KMS-11 (cell line): ENCODE data around the gene WFS1.

Experiments used
- H2AFZ ChIP-seq: fragments of 200-600 bp; sonication (generic); 2 replicates; pipeline ENCODE4 v1.6.1; 2016; ENCODE audit warnings: antibody characterized with exemption, mixed run types, low read depth
- H3K27ac ChIP-seq: fragments of 200-600 bp; sonication (generic); 2 replicates; pipeline ENCODE4 v1.6.1; 2016; ENCODE audit warnings: mild to moderate bottlenecking, mixed run types
- H3K27me3 ChIP-seq: fragments of 200-600 bp; sonication (generic); 2 replicates; pipeline ENCODE4 v1.6.1; 2017; ENCODE audit warnings: mild to moderate bottlenecking, low read depth, mixed run types, moderate library complexity; ENCODE audit not compliant: insufficient read depth
- H3K36me3 ChIP-seq: fragments of 200-600 bp; sonication (generic); 2 replicates; pipeline ENCODE4 v1.6.1; 2017; ENCODE audit warnings: mild to moderate bottlenecking, mixed run types; ENCODE audit not compliant: insufficient read depth
- H3K4me1 ChIP-seq: fragments of 200-600 bp; sonication (generic); 2 replicates; pipeline ENCODE4 v1.6.1; 2016; ENCODE audit warnings: mild to moderate bottlenecking, low read depth, mixed run types; ENCODE audit not compliant: poor library complexity, severe bottlenecking
- H3K4me2 ChIP-seq: fragments of 200-600 bp; sonication (generic); 2 replicates; pipeline ENCODE4 v1.7.0; 2016; ENCODE audit warnings: mild to moderate bottlenecking, mixed run types
- H3K4me3 ChIP-seq: fragments of 200-600 bp; sonication (generic); IDR thresholded peaks from 2 replicates; pipeline ENCODE4 v1.6.1; 2017; ENCODE audit warnings: low read depth, low read length, mixed read lengths; ENCODE audit not compliant: insufficient read depth
- H3K79me2 ChIP-seq: fragments of 200-600 bp; sonication (generic); 2 replicates; pipeline ENCODE4 v1.6.1; 2016; ENCODE audit warnings: low read depth, mixed run types; ENCODE audit not compliant: insufficient read depth
- H3K9ac ChIP-seq: fragments of 200-600 bp; sonication (generic); 2 replicates; pipeline ENCODE4 v1.6.1; 2016; ENCODE audit warnings: mild to moderate bottlenecking, mixed run types
- H4K20me1 ChIP-seq: fragments of 200-600 bp; sonication (generic); 2 replicates; pipeline ENCODE4 v1.6.1; 2016; ENCODE audit warnings: mild to moderate bottlenecking, mixed run types; ENCODE audit not compliant: insufficient read depth
- CTCF ChIP-seq: fragments of 200-600 bp; sonication (generic); conservative IDR thresholded peaks from 2 replicates; pipeline ENCODE4 v1.6.1; 2017; ENCODE audit warnings: low read depth, mild to moderate bottlenecking, antibody characterized with exemption, low read length, moderate library complexity, mixed read lengths

Gene WFS1

GRCh38 chr4:6325788-6326290 lies 56.2 kb downstream of the WFS1 start:
- Histone ChIP-seq H4K20me1 (no peaks in the 10 kb centered on the region), H3K27me3 (peaks cover 24% of the 10 kb centered on the region; the same call in 1 of the 2 replicates), H3K9ac (no peak overlapping the region), H2AFZ (no peak overlapping the region), H3K4me1 (no peaks in the 10 kb centered on the region), H3K36me3 (no peaks in the 10 kb centered on the region), H3K4me2 (no peak overlapping the region), H3K27ac (no peak overlapping the region), H3K4me3 (no peak overlapping the region), H3K79me2 (no peaks in the 10 kb centered on the region)
- TF ChIP-seq CTCF = no peak

GRCh38 chr4:6326312-6327060 lies 56.8 kb downstream of the WFS1 start:
- no peak overlapping the region for H3K4me3 ChIP-seq
- H4K20me1 ChIP-seq = no peaks in the 10 kb centered on the region
- H3K27me3 ChIP-seq = peaks cover 22% of the 10 kb centered on the region; the same call in 1 of the 2 replicates
- no peak for TF ChIP-seq CTCF
- no peaks in the 10 kb centered on the region for H3K4me1 ChIP-seq
- no peak overlapping the region for H3K9ac ChIP-seq
- no peaks in the 10 kb centered on the region for H3K79me2 ChIP-seq
- H2AFZ ChIP-seq = no peak overlapping the region
- H3K4me2 ChIP-seq = no peak overlapping the region
- no peaks in the 10 kb centered on the region for H3K36me3 ChIP-seq
- H3K27ac ChIP-seq = no peak overlapping the region

- H3K36me3 ChIP-seq = no peaks in the 10 kb centered on the region
- no peaks in the 10 kb centered on the region for H3K4me1 ChIP-seq
- no peak overlapping the region for H3K4me2 ChIP-seq
- no peaks in the 10 kb centered on the region for H3K79me2 ChIP-seq
- no peak overlapping the region for H3K4me3 ChIP-seq
- H3K27me3 ChIP-seq = peaks cover 16% of the 10 kb centered on the region; the same call in 1 of the 2 replicates
- no peak overlapping the region for H2AFZ ChIP-seq
- H4K20me1 ChIP-seq = no peaks in the 10 kb centered on the region
- no peak overlapping the region for H3K9ac ChIP-seq
- no peak overlapping the region for H3K27ac ChIP-seq
- TF ChIP-seq CTCF = peak; percentile 62; the same call in 1 of the 2 replicates
Measured at GRCh38 chr4:6327220-6327917, 57.7 kb downstream of the WFS1 start.

- Histone ChIP-seq H3K36me3 (no peaks in the 10 kb centered on the region), H3K9ac (no peak overlapping the region), H2AFZ (no peak overlapping the region), H4K20me1 (no peaks in the 10 kb centered on the region), H3K79me2 (no peaks in the 10 kb centered on the region), H3K4me2 (no peak overlapping the region), H3K27me3 (peaks cover 16% of the 10 kb centered on the region; the same call in 1 of the 2 replicates), H3K4me3 (no peak overlapping the region), H3K4me1 (no peaks in the 10 kb centered on the region), H3K27ac (no peak overlapping the region)
- TF ChIP-seq CTCF = no peak
Measured at GRCh38 chr4:6328526-6328925, 58.9 kb downstream of the WFS1 start.
